Epithelial cell of proximal tubule (primary cell): Measurements from ENCODE around the gene KCNK5. TPM values are rescaled to one million over a fixed set of nuclear protein-coding genes. Genes with fewer than 3 reads are reported as not detected.

ENCODE experiments used
- DNase-seq: peaks from one replicate; pipeline ENCODE4 v3.0.0-alpha.2; 2011; ENCODE audit warnings: low read depth
- H3K4me3 ChIP-seq: 2 replicates; pipeline ENCODE4 v1.5.1; 2011; ENCODE audit warnings: low read depth, mild to moderate bottlenecking, low read length
- total RNA-seq: library from RNA; depleted of rRNA; stranded (reverse); fragments of >200 nt; gene quantifications from 2 replicates; pipeline ENCODE4 v1.2.3, GENCODE V29; 2015
- TF ChIP-seq, protein P1 (sequence below): conservative IDR thresholded peaks from 2 replicates; pipeline ENCODE4 v1.5.1; 2012; ENCODE audit warnings: low read depth, mild to moderate bottlenecking, low read length

Gene KCNK5
- total RNA-seq, 1 donor from 2014 or later = 1.6 TPM

DNA sequence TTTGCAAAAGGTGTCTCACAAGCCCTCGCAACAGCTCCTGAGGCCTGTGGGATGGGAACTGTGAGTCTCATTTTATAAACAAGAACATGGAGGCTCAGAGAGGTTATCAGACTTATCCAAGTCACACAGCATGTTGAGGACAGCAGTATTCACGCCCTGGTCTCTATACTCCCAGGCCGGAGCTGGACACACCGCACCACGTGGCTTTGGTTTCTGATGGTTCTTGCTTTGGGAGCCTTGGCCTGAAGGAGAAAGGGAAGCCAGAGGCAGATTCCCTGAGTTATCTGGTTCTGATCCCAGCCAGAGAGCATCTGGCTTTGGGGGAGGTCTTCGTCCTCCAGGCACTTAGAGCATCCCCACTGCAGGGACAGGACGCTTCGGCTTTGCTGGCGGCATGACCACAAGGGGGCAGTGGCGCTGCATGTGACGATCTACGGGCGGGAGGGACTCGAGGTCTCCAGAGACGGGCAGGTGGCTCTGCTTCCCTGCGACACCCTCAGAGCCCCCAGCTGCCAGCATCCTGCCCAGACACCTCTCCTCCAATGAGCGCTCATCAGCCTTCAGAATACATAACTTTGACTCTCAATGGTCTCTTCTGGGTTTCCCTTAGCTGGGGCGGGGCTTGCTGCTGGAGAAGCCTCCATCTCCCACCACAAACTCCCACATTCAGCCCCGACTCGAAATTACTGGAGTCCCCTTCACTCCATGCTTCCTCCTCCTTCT is 62.9 kb downstream of the KCNK5 start:
- H3K4me3 ChIP-seq = no peak overlapping the region
- TF ChIP-seq, protein P1, sequence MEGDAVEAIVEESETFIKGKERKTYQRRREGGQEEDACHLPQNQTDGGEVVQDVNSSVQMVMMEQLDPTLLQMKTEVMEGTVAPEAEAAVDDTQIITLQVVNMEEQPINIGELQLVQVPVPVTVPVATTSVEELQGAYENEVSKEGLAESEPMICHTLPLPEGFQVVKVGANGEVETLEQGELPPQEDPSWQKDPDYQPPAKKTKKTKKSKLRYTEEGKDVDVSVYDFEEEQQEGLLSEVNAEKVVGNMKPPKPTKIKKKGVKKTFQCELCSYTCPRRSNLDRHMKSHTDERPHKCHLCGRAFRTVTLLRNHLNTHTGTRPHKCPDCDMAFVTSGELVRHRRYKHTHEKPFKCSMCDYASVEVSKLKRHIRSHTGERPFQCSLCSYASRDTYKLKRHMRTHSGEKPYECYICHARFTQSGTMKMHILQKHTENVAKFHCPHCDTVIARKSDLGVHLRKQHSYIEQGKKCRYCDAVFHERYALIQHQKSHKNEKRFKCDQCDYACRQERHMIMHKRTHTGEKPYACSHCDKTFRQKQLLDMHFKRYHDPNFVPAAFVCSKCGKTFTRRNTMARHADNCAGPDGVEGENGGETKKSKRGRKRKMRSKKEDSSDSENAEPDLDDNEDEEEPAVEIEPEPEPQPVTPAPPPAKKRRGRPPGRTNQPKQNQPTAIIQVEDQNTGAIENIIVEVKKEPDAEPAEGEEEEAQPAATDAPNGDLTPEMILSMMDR = peak; percentile 89
- DNase-seq = no peak

DNA sequence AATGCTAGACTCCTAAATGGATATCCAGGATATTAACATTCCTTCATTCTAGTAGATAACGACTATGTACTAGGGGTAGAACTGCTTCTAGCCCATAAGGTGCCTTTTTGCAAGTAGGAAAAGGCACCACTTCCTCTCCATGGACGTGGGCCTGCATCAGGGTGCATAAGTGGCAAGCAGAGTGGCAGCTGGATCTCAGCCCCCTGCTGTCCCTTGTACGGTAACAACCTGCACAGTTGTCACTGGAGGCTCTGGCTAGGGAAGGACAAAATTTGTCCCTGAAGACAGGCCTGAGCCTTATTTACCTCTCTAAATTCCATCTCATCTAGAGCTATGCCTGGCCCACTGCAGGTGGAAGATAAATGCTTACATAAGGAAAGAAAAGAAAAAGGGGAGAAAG is 71.8 kb downstream of the KCNK5 start:
- H3K4me3 ChIP-seq = no peak overlapping the region
- no peak for DNase-seq
- TF ChIP-seq, protein P1 = no peak

DNA sequence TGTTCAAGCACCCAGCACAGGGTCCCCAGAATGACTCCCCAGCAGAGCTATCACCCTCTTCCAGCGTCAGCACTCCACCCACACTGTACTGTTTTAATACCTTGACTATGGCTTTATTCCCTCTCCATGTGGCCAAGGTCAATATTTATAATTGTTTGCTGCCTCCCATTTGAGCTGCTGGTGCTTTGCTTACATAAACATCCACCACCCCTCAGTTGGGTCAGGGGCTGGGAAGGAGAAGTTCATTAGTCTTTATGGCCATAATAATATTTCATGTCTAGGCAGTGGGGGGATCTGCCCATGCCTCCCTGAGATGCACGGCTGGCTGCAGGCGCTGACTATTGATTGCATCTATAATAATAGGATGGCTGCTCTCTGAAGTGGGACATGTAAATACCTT is 72.5 kb downstream of the KCNK5 start:
- DNase-seq = no peak
- H3K4me3 ChIP-seq = no peak overlapping the region
- TF ChIP-seq, protein P1 = no peak

DNA sequence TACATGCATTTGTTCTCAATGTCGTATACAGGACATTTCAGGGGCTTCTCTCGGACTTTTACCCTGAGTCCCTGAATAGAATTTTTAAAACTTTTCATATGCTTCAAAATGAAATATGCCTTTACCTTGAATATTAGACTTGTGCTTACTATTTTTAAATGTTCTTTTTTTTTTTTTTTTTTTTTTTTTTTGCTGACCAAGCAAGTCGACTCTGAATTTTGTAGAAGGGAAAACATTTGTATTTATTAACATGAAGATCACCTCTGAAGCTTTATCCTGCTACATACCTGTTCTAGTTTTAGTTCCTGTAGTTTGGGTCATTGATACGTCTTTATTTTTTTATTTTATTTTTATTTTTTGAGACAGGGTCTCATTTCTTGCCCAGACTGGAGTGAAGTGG is 74.6 kb downstream of the KCNK5 start:
- no peak overlapping the region for H3K4me3 ChIP-seq
- DNase-seq = no peak
- TF ChIP-seq, protein P1 = no peak

DNA sequence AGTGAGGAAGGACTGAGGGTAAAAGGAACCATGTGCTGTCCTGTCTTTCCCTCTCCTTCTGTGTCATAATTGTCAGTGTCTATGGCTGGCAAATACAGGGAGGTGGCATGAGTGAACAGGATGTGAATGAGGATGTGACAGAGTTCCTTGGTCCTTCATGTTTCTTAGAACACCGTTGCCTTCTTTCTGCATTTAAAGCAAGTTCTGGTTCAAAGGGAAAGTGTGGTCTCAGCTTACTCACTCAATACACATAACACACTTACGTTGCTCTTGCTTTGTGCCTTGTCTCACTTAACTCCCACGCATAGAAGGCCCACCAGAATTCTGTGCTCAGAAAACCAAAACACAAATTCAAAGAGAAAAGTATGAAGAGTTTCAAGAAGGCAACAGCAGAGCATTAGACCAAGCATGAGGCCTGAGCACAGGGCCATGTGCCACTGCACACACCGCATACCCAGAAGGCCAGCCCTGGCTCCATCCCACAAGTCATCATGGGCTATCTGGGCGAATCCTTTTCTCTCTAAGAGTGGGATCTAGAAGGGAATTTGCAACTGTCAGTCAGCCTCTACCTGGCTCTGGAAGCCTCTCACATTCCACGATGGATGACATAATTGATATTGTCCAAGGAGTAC is 75.4 kb downstream of the KCNK5 start:
- DNase-seq = no peak
- TF ChIP-seq, protein P1 = no peak

DNA sequence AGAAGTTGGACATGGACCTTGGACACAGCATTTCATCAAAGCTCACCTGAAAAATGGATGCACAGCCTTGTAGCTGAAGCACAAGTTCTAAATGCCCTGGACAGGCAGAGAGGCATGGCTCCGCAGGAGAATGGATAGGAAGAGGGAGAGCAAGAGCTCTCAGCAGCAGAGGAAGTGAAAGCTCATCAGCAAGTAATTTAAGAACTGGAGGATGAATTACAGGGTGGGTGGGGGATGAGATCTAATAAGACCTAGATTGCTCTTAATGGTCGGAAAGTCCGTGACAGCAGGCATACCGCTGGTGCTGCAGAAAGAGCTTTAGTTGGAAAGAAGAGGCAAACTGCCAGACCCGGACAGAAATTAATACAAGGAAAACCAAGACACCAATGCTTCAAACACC is 77.0 kb downstream of the KCNK5 start:
- TF ChIP-seq, protein P1 = no peak
- no peak for DNase-seq
- H3K4me3 ChIP-seq = no peak overlapping the region

More for the DNA sequence above, 75.4 kb downstream of the KCNK5 start:
- no peak overlapping the region for H3K4me3 ChIP-seq

DNA sequence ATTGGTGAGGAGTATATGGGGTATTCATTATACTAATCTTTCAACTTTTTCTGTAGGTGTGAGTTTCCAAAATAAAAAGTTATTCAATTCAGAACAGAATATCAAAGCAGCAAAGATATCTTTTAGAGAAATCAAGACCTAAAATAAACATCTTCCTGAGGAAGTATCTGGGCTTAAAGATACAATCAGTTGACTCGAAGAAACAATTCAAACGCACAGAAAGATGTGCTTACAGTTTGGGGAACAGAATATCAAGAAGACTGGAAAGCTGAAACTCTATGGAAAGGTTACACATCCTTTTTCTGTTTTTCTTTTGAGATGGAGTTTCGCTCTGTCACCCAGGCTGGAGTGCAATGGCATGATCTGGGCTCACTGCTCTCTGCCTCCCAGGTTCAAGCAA is 78.1 kb downstream of the KCNK5 start:
- no peak for DNase-seq
- no peak overlapping the region for H3K4me3 ChIP-seq
- TF ChIP-seq, protein P1 = no peak
